ENCODE results near the gene CCDC146.
"Not testable (repeated sequence)": the region's sequence is repeated elsewhere in the genome, so short reads cannot be mapped to it uniquely, and the experiment has no call there.

DNA sequence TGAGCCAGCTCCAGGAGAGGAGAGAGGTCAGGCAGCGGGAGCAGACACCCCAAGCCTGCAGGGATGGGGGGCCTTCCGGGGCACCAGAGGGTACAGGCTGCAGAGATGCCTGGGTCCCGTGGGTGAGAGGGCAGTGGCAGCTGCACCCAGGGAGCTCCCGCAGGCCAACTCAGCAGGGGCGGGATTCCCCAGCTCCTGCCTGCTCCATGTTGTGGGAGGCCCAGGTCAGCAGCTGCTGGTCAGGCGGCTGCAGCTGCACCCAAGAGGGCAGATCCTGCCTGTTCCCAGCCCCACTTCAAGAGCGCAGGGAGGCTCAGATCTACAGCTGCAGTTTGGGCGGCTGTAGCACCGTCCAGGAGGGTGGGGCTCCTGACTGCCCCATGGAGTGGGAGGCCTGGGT is 4.6 kb downstream of the CCDC146 start:
- not testable (repeated sequence) for TF ChIP-seq ZNF510 (CRISPR knock-in tag; IDR thresholded peaks at IDR 0.05; ENCODE audit: low read depth); THAP11 (CRISPR knock-in tag; IDR thresholded peaks at IDR 0.05); ZNF766 (CRISPR knock-in tag; IDR thresholded peaks at IDR 0.05; ENCODE audit: borderline replicate concordance); TAF1 (CRISPR knock-in tag; IDR thresholded peaks at IDR 0.05); ISX (CRISPR knock-in tag; conservative IDR thresholded peaks at IDR 0.05); GTF2F1 (IDR thresholded peaks at IDR 0.05; ENCODE audit: low read length); ZFX (CRISPR knock-in tag; IDR thresholded peaks at IDR 0.05; ENCODE audit: low read depth); ZNF282 (IDR thresholded peaks at IDR 0.05; ENCODE audit: partially characterized antibody); RCOR2 (CRISPR knock-in tag; IDR thresholded peaks at IDR 0.05); ZZZ3 (CRISPR knock-in tag; IDR thresholded peaks at IDR 0.05; ENCODE audit: borderline replicate concordance); PHF21A (CRISPR knock-in tag; IDR thresholded peaks at IDR 0.05); CEBPB (IDR thresholded peaks at IDR 0.05; ENCODE audit: borderline replicate concordance, low read depth, low read length)
- TF ChIP-seq, protein P1, sequence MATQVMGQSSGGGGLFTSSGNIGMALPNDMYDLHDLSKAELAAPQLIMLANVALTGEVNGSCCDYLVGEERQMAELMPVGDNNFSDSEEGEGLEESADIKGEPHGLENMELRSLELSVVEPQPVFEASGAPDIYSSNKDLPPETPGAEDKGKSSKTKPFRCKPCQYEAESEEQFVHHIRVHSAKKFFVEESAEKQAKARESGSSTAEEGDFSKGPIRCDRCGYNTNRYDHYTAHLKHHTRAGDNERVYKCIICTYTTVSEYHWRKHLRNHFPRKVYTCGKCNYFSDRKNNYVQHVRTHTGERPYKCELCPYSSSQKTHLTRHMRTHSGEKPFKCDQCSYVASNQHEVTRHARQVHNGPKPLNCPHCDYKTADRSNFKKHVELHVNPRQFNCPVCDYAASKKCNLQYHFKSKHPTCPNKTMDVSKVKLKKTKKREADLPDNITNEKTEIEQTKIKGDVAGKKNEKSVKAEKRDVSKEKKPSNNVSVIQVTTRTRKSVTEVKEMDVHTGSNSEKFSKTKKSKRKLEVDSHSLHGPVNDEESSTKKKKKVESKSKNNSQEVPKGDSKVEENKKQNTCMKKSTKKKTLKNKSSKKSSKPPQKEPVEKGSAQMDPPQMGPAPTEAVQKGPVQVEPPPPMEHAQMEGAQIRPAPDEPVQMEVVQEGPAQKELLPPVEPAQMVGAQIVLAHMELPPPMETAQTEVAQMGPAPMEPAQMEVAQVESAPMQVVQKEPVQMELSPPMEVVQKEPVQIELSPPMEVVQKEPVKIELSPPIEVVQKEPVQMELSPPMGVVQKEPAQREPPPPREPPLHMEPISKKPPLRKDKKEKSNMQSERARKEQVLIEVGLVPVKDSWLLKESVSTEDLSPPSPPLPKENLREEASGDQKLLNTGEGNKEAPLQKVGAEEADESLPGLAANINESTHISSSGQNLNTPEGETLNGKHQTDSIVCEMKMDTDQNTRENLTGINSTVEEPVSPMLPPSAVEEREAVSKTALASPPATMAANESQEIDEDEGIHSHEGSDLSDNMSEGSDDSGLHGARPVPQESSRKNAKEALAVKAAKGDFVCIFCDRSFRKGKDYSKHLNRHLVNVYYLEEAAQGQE (IDR thresholded peaks at IDR 0.05; ENCODE audit: borderline replicate concordance in 1 of 2, low read depth in 1 of 2, low read length in 2 of 2): not testable (repeated sequence)
